GM19467 (cell line): Measurements from ENCODE around the gene SLC39A3.

ENCODE experiments used
- ATAC-seq: cut with Tn5 transposase; IDR thresholded peaks from one replicate; pipeline ENCODE4 v1.9.1; 2021; ENCODE audit warnings: mild to moderate bottlenecking, moderate library complexity; ENCODE audit not compliant: unreplicated experiment

Gene SLC39A3

GRCh38 chr19:2739602-2740313 is at the start of gene SLC39A3:
TSS of gene SLC39A3 (minus strand) at chr19:2740017. CDS start at chr19:2737257, 2,760 bp downstream.
- peak; percentile 95 for ATAC-seq

- ATAC-seq = no peak
Measured at GRCh38 chr19:2788237-2788636, 48.4 kb upstream of the SLC39A3 start.

GRCh38 chr19:2787115-2787514 is 47.3 kb upstream of the SLC39A3 start:
- ATAC-seq = no peak

- peak; percentile 73 for ATAC-seq
Measured at GRCh38 chr19:2785244-2785997, 45.6 kb upstream of the SLC39A3 start, which contains the start of gene THOP1. TSS of gene THOP1 (plus strand) at chr19:2785503. CDS start at chr19:2785663, 160 bp downstream.

- no peak for ATAC-seq
Measured at GRCh38 chr19:2783781-2784145, 43.9 kb upstream of the SLC39A3 start.

GRCh38 chr19:2782936-2783780 is 43.3 kb upstream of the SLC39A3 start, which contains the start of gene SGTA:
TSS of gene SGTA (minus strand) at chr19:2783273. CDS start at chr19:2769068, 14,205 bp downstream.
- peak; percentile 71 for ATAC-seq

GRCh38 chr19:2782329-2782935 is 42.6 kb upstream of the SLC39A3 start:
- ATAC-seq = no peak

- ATAC-seq = no peak
Measured at GRCh38 chr19:2780284-2780683, 40.5 kb upstream of the SLC39A3 start.

- no peak for ATAC-seq
Measured at GRCh38 chr19:2779121-2779740, 39.4 kb upstream of the SLC39A3 start.

- ATAC-seq = no peak
Measured at GRCh38 chr19:2777952-2778683, 38.3 kb upstream of the SLC39A3 start.

GRCh38 chr19:2775556-2776430 is 36.0 kb upstream of the SLC39A3 start:
- no peak for ATAC-seq

- no peak for ATAC-seq
Measured at GRCh38 chr19:2774953-2775555, 35.2 kb upstream of the SLC39A3 start.

- ATAC-seq = no peak
Measured at GRCh38 chr19:2774083-2774679, 34.4 kb upstream of the SLC39A3 start.

GRCh38 chr19:2771786-2772674 is 32.2 kb upstream of the SLC39A3 start:
- no peak for ATAC-seq

GRCh38 chr19:2770055-2771013 is 30.5 kb upstream of the SLC39A3 start:
- ATAC-seq = no peak

GRCh38 chr19:2769218-2769617 is 29.4 kb upstream of the SLC39A3 start:
- no peak for ATAC-seq
